ENCODE results near the gene HEY2. TPM values are rescaled to one million over a fixed set of nuclear protein-coding genes. Genes with fewer than 3 reads are reported as not detected.
"Not testable (repeated sequence)": the region's sequence is repeated elsewhere in the genome, so short reads cannot be mapped to it uniquely, and the experiment has no call there.

Gene HEY2
- 1 to 10 TPM in 6 of 7 donors, under 1 TPM in 1; 0.72 to 3.7 (median 2.5) TPM for total RNA-seq
- 1 to 10 TPM in 2 of 3 donors, under 1 TPM in 1; 0.59 to 1.4 (median 1.3) TPM for polyA plus RNA-seq
- long read RNA-seq, donor 1, partial matches to known transcripts = 0 of 4 reads
- long read RNA-seq, donor 1, other reads (novel, unspliced or antisense) = 0 of 4 reads
- long read RNA-seq, donor 2, partial matches to known transcripts = 0 of 1 reads
- long read RNA-seq, donor 2, other reads (novel, unspliced or antisense) = 0 of 1 reads

- Histone ChIP-seq H3K4me3 (peak within 1 kb of the TSS; percentile 54 to 89 (median 78)), H3K4me1 (peaks cover 6 to 62% (median 43%) of the 10 kb centered on the region in 6 donors), H3K27ac (peak within 1 kb of the TSS in 7 of 8 donors; percentile 6 to 79 (median 76)), H3K27me3 (replicated peaks in 1 of 7) (peaks cover 0 to 93% (median 55%) of the 10 kb centered on the region in 7 donors), H3K36me3 (no peaks in the 10 kb centered on the region), H3K9me3 (no peaks in the 10 kb centered on the region)
- intact Hi-C loops (cut with DNase I; ENCODE audit: low total_unique reads) = no loop called here
- peak; percentile 98 for DNase-seq
- peak; percentile 47 to 81 (median 80) for TF ChIP-seq POLR2AphosphoS5 (IDR thresholded peaks at IDR 0.05)
- TF ChIP-seq POLR2A (IDR thresholded peaks at IDR 0.05) = no peak
- peak in 4 of 11 experiments; percentile 14 to 50 (median 38) for TF ChIP-seq CTCF (IDR thresholded peaks at IDR 0.05 in 8 of 11, conservative IDR thresholded peaks at IDR 0.05 in 3 of 11)
- 0 to 1% (median 0%) methylated on average over 41 to 95 of the region's 95 CpGs for WGBS, 5 donors
Observed at GRCh38 chr6:125749173-125749864, at the start of gene HEY2. HEY2 (plus strand) TSS chr6:125749632; CDS start chr6:125749777, 145 bp downstream.

GRCh38 chr6:125700581-125701353, 48.7 kb upstream of the HEY2 start:
- intact Hi-C loops (cut with DNase I; ENCODE audit: low total_unique reads) = no loop called here
- H3K9me3 ChIP-seq = no peaks in the 10 kb centered on the region
- DNase-seq = no peak
- no peaks in the 10 kb centered on the region for H3K36me3 ChIP-seq
- H3K27ac ChIP-seq = no peak overlapping the region
- no peak overlapping the region for H3K4me3 ChIP-seq
- no peak for TF ChIP-seq POLR2AphosphoS5 (IDR thresholded peaks at IDR 0.05)
- TF ChIP-seq POLR2A (IDR thresholded peaks at IDR 0.05) = no peak
- TF ChIP-seq CTCF (IDR thresholded peaks at IDR 0.05 in 8 of 11, conservative IDR thresholded peaks at IDR 0.05 in 3 of 11) = no peak
- WGBS, 5 donors = 57 to 79% (median 73%) methylated on average over 3 of the region's 3 CpGs
- no peaks in the 10 kb centered on the region for H3K27me3 ChIP-seq (replicated peaks in 1 of 7)
- no peaks in the 10 kb centered on the region for H3K4me1 ChIP-seq

- no peaks in the 10 kb centered on the region for H3K4me1 ChIP-seq
- intact Hi-C loops (cut with DNase I; ENCODE audit: low total_unique reads) = no loop called here
- no peak overlapping the region for H3K27ac ChIP-seq
- H3K27me3 ChIP-seq (replicated peaks in 1 of 7) = no peaks in the 10 kb centered on the region
- TF ChIP-seq POLR2AphosphoS5 (IDR thresholded peaks at IDR 0.05) = no peak
- TF ChIP-seq CTCF (IDR thresholded peaks at IDR 0.05 in 8 of 11, conservative IDR thresholded peaks at IDR 0.05 in 3 of 11) = no peak
- no peak for TF ChIP-seq POLR2A (IDR thresholded peaks at IDR 0.05)
- H3K4me3 ChIP-seq = no peak overlapping the region
- H3K9me3 ChIP-seq = no peaks in the 10 kb centered on the region
- DNase-seq = no peak
- WGBS, 5 donors = 71 to 88% (median 83%) methylated on average over 1 of the region's 1 CpG
- H3K36me3 ChIP-seq = no peaks in the 10 kb centered on the region
Observed at GRCh38 chr6:125701354-125701668, 48.1 kb upstream of the HEY2 start.

- 81 to 88% (median 83%) methylated on average over 2 to 5 of the region's 5 CpGs for WGBS, 5 donors
- DNase-seq; intact Hi-C loops (cut with DNase I; ENCODE audit: low total_unique reads): not testable (repeated sequence)
Observed at GRCh38 chr6:125703882-125704281, 45.5 kb upstream of the HEY2 start.

More at GRCh38 chr6:125703882-125704281, 45.5 kb upstream of the HEY2 start:
- not testable (repeated sequence) for H3K27ac ChIP-seq; H3K36me3 ChIP-seq; H3K9me3 ChIP-seq; H3K27me3 ChIP-seq (replicated peaks in 1 of 7); H3K4me3 ChIP-seq; H3K4me1 ChIP-seq
